ENCODE results near the gene SIGLEC7. TPM values are rescaled to one million over a fixed set of nuclear protein-coding genes. Genes with fewer than 3 reads are reported as not detected.

Gene SIGLEC7
- total and polyA plus RNA-seq, 10 of the 15 experiments (the other 5 are each of a cell fraction or from before 2014, with no cell fraction given) = 0.15 TPM; not detected in 9

DNA sequence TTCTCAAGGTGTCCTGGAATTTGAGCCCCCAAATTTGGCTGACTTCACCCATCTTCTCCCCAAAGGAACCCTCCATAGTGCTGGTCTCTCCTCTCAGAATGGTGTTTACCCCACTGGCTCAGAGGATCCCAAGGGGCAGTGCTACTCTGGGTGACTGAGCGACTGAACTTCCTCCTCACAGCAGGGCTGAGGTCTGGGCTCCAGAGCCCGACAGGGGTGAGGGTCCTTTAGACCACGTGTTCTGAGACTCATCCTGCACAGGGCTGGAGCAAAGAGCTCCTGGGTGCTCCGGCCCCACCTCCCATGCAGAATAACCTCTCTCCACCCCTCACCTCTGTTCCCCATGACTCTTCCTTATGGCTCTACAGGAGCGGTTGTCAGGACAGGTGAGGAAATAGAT, 59.6 kb downstream of the SIGLEC7 start (continued):
- TF ChIP-seq HSF1 (IDR thresholded peaks at IDR 0.05; ENCODE audit: low read depth, low read length) (no peak), HDAC2 (IDR thresholded peaks at IDR 0.05) (no peak), DPF2 (IDR thresholded peaks at IDR 0.05) (no peak), ZBTB33 (IDR thresholded peaks at IDR 0.05) (no peak), CREB1 (IDR thresholded peaks at IDR 0.05; ENCODE audit: low read depth) (no peak), EZH2 (IDR thresholded peaks at IDR 0.05; ENCODE audit: borderline replicate concordance, control insufficient read depth, low read depth, low read length) (no peak), NBN (IDR thresholded peaks at IDR 0.05) (no peak), POLR2AphosphoS5 (IDR thresholded peaks at IDR 0.05; ENCODE audit: low read length) (no peak)
- TF ChIP-seq, protein P1, sequence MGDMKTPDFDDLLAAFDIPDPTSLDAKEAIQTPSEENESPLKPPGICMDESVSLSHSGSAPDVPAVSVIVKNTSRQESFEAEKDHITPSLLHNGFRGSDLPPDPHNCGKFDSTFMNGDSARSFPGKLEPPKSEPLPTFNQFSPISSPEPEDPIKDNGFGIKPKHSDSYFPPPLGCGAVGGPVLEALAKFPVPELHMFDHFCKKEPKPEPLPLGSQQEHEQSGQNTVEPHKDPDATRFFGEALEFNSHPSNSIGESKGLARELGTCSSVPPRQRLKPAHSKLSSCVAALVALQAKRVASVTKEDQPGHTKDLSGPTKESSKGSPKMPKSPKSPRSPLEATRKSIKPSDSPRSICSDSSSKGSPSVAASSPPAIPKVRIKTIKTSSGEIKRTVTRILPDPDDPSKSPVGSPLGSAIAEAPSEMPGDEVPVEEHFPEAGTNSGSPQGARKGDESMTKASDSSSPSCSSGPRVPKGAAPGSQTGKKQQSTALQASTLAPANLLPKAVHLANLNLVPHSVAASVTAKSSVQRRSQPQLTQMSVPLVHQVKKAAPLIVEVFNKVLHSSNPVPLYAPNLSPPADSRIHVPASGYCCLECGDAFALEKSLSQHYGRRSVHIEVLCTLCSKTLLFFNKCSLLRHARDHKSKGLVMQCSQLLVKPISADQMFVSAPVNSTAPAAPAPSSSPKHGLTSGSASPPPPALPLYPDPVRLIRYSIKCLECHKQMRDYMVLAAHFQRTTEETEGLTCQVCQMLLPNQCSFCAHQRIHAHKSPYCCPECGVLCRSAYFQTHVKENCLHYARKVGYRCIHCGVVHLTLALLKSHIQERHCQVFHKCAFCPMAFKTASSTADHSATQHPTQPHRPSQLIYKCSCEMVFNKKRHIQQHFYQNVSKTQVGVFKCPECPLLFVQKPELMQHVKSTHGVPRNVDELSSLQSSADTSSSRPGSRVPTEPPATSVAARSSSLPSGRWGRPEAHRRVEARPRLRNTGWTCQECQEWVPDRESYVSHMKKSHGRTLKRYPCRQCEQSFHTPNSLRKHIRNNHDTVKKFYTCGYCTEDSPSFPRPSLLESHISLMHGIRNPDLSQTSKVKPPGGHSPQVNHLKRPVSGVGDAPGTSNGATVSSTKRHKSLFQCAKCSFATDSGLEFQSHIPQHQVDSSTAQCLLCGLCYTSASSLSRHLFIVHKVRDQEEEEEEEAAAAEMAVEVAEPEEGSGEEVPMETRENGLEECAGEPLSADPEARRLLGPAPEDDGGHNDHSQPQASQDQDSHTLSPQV (IDR thresholded peaks at IDR 0.05) = no peak
- TF ChIP-seq, protein P2, sequence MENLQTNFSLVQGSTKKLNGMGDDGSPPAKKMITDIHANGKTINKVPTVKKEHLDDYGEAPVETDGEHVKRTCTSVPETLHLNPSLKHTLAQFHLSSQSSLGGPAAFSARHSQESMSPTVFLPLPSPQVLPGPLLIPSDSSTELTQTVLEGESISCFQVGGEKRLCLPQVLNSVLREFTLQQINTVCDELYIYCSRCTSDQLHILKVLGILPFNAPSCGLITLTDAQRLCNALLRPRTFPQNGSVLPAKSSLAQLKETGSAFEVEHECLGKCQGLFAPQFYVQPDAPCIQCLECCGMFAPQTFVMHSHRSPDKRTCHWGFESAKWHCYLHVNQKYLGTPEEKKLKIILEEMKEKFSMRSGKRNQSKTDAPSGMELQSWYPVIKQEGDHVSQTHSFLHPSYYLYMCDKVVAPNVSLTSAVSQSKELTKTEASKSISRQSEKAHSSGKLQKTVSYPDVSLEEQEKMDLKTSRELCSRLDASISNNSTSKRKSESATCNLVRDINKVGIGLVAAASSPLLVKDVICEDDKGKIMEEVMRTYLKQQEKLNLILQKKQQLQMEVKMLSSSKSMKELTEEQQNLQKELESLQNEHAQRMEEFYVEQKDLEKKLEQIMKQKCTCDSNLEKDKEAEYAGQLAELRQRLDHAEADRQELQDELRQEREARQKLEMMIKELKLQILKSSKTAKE (IDR thresholded peaks at IDR 0.05; ENCODE audit: low read depth, poor library complexity, severe bottlenecking) = no peak

Other genes with a start within 250 kb of the SIGLEC7 start
Only the 7 nearest of the 21 such genes appear.
- not detected in 2 replicates for gene KLK12, start 107.3 kb upstream of the SIGLEC7 start, total RNA-seq (2014; rRNA removed)
- not detected in 2 replicates for gene KLK12, start 107.3 kb upstream of the SIGLEC7 start, total RNA-seq (2014; rRNA removed; fragmentation: Illumina TruSeq; extraction: Trizol)
- not detected in 2 replicates for gene KLK12, start 107.3 kb upstream of the SIGLEC7 start, total RNA-seq (2021)
- not detected in 2 replicates for gene KLK12, start 107.3 kb upstream of the SIGLEC7 start, polyA plus RNA-seq (2011; rRNA removed)
- not detected in 2 replicates for gene KLK12, start 107.3 kb upstream of the SIGLEC7 start, polyA plus RNA-seq (2014; fragmentation: Illumina TruSeq; extraction: Trizol)
- not detected for gene KLK12, start 107.3 kb upstream of the SIGLEC7 start, polyA plus RNA-seq (2014; fragmentation: Nextera tagmentation; extraction: Ambion mirVana)
- not detected in 2 replicates for gene KLK12, start 107.3 kb upstream of the SIGLEC7 start, polyA plus RNA-seq (2014; rRNA removed)
- gene KLK12, start 107.3 kb upstream of the SIGLEC7 start, polyA plus RNA-seq (2016; fragmentation: Nextera tagmentation; extraction: Ambion mirVana) = not detected
- gene KLK13, start 77.2 kb upstream of the SIGLEC7 start, total RNA-seq (2014; rRNA removed) = not detected in 2 replicates
- not detected in 2 replicates for gene KLK13, start 77.2 kb upstream of the SIGLEC7 start, total RNA-seq (2014; rRNA removed; fragmentation: Illumina TruSeq; extraction: Trizol)
- gene KLK13, start 77.2 kb upstream of the SIGLEC7 start, total RNA-seq (2021) = not detected in 2 replicates
- gene KLK13, start 77.2 kb upstream of the SIGLEC7 start, polyA plus RNA-seq (2011; rRNA removed) = not detected in 2 replicates
- not detected in 2 replicates for gene KLK13, start 77.2 kb upstream of the SIGLEC7 start, polyA plus RNA-seq (2014; fragmentation: Illumina TruSeq; extraction: Trizol)
- gene KLK13, start 77.2 kb upstream of the SIGLEC7 start, polyA plus RNA-seq (2014; fragmentation: Nextera tagmentation; extraction: Ambion mirVana) = not detected
- not detected in 2 replicates for gene KLK13, start 77.2 kb upstream of the SIGLEC7 start, polyA plus RNA-seq (2014; rRNA removed)
- not detected for gene KLK13, start 77.2 kb upstream of the SIGLEC7 start, polyA plus RNA-seq (2016; fragmentation: Nextera tagmentation; extraction: Ambion mirVana)
- gene KLK14, start 59.4 kb upstream of the SIGLEC7 start, total RNA-seq (2014; rRNA removed) = not detected in 2 replicates
- not detected in 2 replicates for gene KLK14, start 59.4 kb upstream of the SIGLEC7 start, total RNA-seq (2014; rRNA removed; fragmentation: Illumina TruSeq; extraction: Trizol)
- gene KLK14, start 59.4 kb upstream of the SIGLEC7 start, total RNA-seq (2021) = not detected in 2 replicates
- gene KLK14, start 59.4 kb upstream of the SIGLEC7 start, polyA plus RNA-seq (2011; rRNA removed) = not detected in 2 replicates
- gene KLK14, start 59.4 kb upstream of the SIGLEC7 start, polyA plus RNA-seq (2014; fragmentation: Illumina TruSeq; extraction: Trizol) = not detected in 2 replicates
- not detected for gene KLK14, start 59.4 kb upstream of the SIGLEC7 start, polyA plus RNA-seq (2014; fragmentation: Nextera tagmentation; extraction: Ambion mirVana)
- gene KLK14, start 59.4 kb upstream of the SIGLEC7 start, polyA plus RNA-seq (2014; rRNA removed) = 0.10 TPM in 1 of 2 replicates, not detected in the other
- gene KLK14, start 59.4 kb upstream of the SIGLEC7 start, polyA plus RNA-seq (2016; fragmentation: Nextera tagmentation; extraction: Ambion mirVana) = not detected
- 6.2 and 8.9 TPM in 2 replicates for gene CTU1, start 33.9 kb upstream of the SIGLEC7 start, total RNA-seq (2014; rRNA removed)
- 0.51 and 0.54 TPM in 2 replicates for gene CTU1, start 33.9 kb upstream of the SIGLEC7 start, total RNA-seq (2014; rRNA removed; fragmentation: Illumina TruSeq; extraction: Trizol)
- gene CTU1, start 33.9 kb upstream of the SIGLEC7 start, total RNA-seq (2021) = 9.9 and 10.5 TPM in 2 replicates
- 1.4 and 3.0 TPM in 2 replicates for gene CTU1, start 33.9 kb upstream of the SIGLEC7 start, polyA plus RNA-seq (2011; rRNA removed)
- gene CTU1, start 33.9 kb upstream of the SIGLEC7 start, polyA plus RNA-seq (2014; fragmentation: Illumina TruSeq; extraction: Trizol) = 0.59 and 0.71 TPM in 2 replicates
- under 1 TPM in 1 of 2 experiments, not detected in 1; 0.02 TPM for gene CTU1, start 33.9 kb upstream of the SIGLEC7 start, polyA plus RNA-seq (2014; fragmentation: Nextera tagmentation; extraction: Ambion mirVana)
- gene CTU1, start 33.9 kb upstream of the SIGLEC7 start, polyA plus RNA-seq (2014; rRNA removed) = 5.8 and 8.1 TPM in 2 replicates
- gene CTU1, start 33.9 kb upstream of the SIGLEC7 start, polyA plus RNA-seq (2016; fragmentation: Nextera tagmentation; extraction: Ambion mirVana) = 1 to 10 TPM in 1 of 2 experiments, under 1 TPM in 1; 0.28 to 3.6 TPM
- not detected in 2 replicates for gene SIGLEC9, start 17.4 kb upstream of the SIGLEC7 start, total RNA-seq (2014; rRNA removed)
- not detected in 2 replicates for gene SIGLEC9, start 17.4 kb upstream of the SIGLEC7 start, total RNA-seq (2014; rRNA removed; fragmentation: Illumina TruSeq; extraction: Trizol)
- not detected in 2 replicates for gene SIGLEC9, start 17.4 kb upstream of the SIGLEC7 start, total RNA-seq (2021)
- gene SIGLEC9, start 17.4 kb upstream of the SIGLEC7 start, polyA plus RNA-seq (2011; rRNA removed) = 0.10 TPM in 2 replicates
- not detected in 2 replicates for gene SIGLEC9, start 17.4 kb upstream of the SIGLEC7 start, polyA plus RNA-seq (2014; fragmentation: Illumina TruSeq; extraction: Trizol)
- not detected for gene SIGLEC9, start 17.4 kb upstream of the SIGLEC7 start, polyA plus RNA-seq (2014; fragmentation: Nextera tagmentation; extraction: Ambion mirVana)
- not detected in 2 replicates for gene SIGLEC9, start 17.4 kb upstream of the SIGLEC7 start, polyA plus RNA-seq (2014; rRNA removed)
- not detected for gene SIGLEC9, start 17.4 kb upstream of the SIGLEC7 start, polyA plus RNA-seq (2016; fragmentation: Nextera tagmentation; extraction: Ambion mirVana)
- gene CD33, start 82.8 kb downstream of the SIGLEC7 start, total RNA-seq (2014; rRNA removed) = 0.76 and 0.90 TPM in 2 replicates
- gene CD33, start 82.8 kb downstream of the SIGLEC7 start, total RNA-seq (2014; rRNA removed; fragmentation: Illumina TruSeq; extraction: Trizol) = 0.72 and 0.74 TPM in 2 replicates
- 0.62 and 0.66 TPM in 2 replicates for gene CD33, start 82.8 kb downstream of the SIGLEC7 start, total RNA-seq (2021)
- 15.1 and 17.9 TPM in 2 replicates for gene CD33, start 82.8 kb downstream of the SIGLEC7 start, polyA plus RNA-seq (2011; rRNA removed)
- 0.57 and 1.2 TPM in 2 replicates for gene CD33, start 82.8 kb downstream of the SIGLEC7 start, polyA plus RNA-seq (2014; fragmentation: Illumina TruSeq; extraction: Trizol)
- gene CD33, start 82.8 kb downstream of the SIGLEC7 start, polyA plus RNA-seq (2014; fragmentation: Nextera tagmentation; extraction: Ambion mirVana) = 1 to 10 TPM; 1.2 to 1.4 TPM
- gene CD33, start 82.8 kb downstream of the SIGLEC7 start, polyA plus RNA-seq (2014; rRNA removed) = 0.60 and 0.72 TPM in 2 replicates
- under 1 TPM in 1 of 2 experiments, not detected in 1; 0.29 TPM for gene CD33, start 82.8 kb downstream of the SIGLEC7 start, polyA plus RNA-seq (2016; fragmentation: Nextera tagmentation; extraction: Ambion mirVana)
- gene SIGLECL1, start 108.8 kb downstream of the SIGLEC7 start, total RNA-seq (2014; rRNA removed) = not detected in 2 replicates
- gene SIGLECL1, start 108.8 kb downstream of the SIGLEC7 start, total RNA-seq (2014; rRNA removed; fragmentation: Illumina TruSeq; extraction: Trizol) = not detected in 2 replicates
- gene SIGLECL1, start 108.8 kb downstream of the SIGLEC7 start, total RNA-seq (2021) = not detected in 2 replicates
- gene SIGLECL1, start 108.8 kb downstream of the SIGLEC7 start, polyA plus RNA-seq (2011; rRNA removed) = not detected in 2 replicates
- not detected in 2 replicates for gene SIGLECL1, start 108.8 kb downstream of the SIGLEC7 start, polyA plus RNA-seq (2014; fragmentation: Illumina TruSeq; extraction: Trizol)
- gene SIGLECL1, start 108.8 kb downstream of the SIGLEC7 start, polyA plus RNA-seq (2014; fragmentation: Nextera tagmentation; extraction: Ambion mirVana) = not detected
- gene SIGLECL1, start 108.8 kb downstream of the SIGLEC7 start, polyA plus RNA-seq (2014; rRNA removed) = not detected in 2 replicates
- gene SIGLECL1, start 108.8 kb downstream of the SIGLEC7 start, polyA plus RNA-seq (2016; fragmentation: Nextera tagmentation; extraction: Ambion mirVana) = not detected

All from GM12878 (cell line).